Gastroesophageal sphincter (tissue), 3 donors: ENCODE measurements around the gene XKRX.

Source experiments
- CTCF ChIP-seq, 4 experiments: fragments of 200-600 bp in 2 of 4; fragments of 450-650 bp in 2 of 4; sonication (generic) in 1 of 4; IDR thresholded peaks; one replicate each; pipeline ENCODE4 v1.5.1; 2017 to 2019; ENCODE audit warnings: antibody characterized with exemption in 4 of 4, mild to moderate bottlenecking in 2 of 4, moderate library complexity in 2 of 4
- EP300 ChIP-seq: sonication (generic); formaldehyde crosslinking; IDR thresholded peaks from one replicate; pipeline ENCODE4 v1.6.1; 2017; ENCODE audit warnings: antibody characterized with exemption, mild to moderate bottlenecking
- POLR2A ChIP-seq, 2 donors: fragments of 450-650 bp; IDR thresholded peaks; one replicate each; pipeline ENCODE4 v1.6.1; 2017; ENCODE audit warnings: antibody characterized with exemption in 2 of 2, mild to moderate bottlenecking in 2 of 2, moderate library complexity in 1 of 2

DNA sequence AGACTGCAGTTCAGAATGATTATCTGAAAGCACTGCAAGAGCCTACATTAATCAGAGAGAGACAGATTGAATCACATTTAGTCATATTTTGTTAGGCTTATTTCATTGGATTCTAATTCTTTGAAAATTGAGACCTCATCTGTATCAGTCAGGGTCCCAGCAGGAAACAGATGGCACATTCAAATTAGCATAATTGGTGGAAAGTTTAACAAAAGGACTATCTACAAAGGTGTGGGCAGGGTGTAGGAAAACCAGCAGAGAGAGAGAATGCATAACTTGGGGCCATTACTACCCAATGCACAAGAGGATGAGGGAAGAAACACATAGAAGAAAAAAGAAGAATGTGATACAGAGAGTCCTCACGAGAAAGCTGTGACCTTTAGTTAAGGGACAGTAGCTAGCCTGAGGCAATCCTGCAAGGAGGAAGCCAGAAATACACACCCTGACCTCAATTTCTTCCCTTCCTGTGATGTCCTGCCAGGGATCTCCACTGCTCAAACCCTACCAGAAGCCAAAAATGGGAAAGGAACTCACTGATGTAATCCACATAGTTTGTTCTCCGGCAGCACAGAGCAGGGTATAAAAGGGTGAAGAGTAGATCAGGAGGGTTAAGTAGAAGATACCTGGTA lies 17.7 kb upstream of the XKRX start:
- no peak for TF ChIP-seq CTCF (IDR thresholded peaks at IDR 0.05)
- no peak for TF ChIP-seq POLR2A (IDR thresholded peaks at IDR 0.05)
- TF ChIP-seq EP300: no peak
